ENCODE results near the gene INTS1.

INTS1 gene, protein sequence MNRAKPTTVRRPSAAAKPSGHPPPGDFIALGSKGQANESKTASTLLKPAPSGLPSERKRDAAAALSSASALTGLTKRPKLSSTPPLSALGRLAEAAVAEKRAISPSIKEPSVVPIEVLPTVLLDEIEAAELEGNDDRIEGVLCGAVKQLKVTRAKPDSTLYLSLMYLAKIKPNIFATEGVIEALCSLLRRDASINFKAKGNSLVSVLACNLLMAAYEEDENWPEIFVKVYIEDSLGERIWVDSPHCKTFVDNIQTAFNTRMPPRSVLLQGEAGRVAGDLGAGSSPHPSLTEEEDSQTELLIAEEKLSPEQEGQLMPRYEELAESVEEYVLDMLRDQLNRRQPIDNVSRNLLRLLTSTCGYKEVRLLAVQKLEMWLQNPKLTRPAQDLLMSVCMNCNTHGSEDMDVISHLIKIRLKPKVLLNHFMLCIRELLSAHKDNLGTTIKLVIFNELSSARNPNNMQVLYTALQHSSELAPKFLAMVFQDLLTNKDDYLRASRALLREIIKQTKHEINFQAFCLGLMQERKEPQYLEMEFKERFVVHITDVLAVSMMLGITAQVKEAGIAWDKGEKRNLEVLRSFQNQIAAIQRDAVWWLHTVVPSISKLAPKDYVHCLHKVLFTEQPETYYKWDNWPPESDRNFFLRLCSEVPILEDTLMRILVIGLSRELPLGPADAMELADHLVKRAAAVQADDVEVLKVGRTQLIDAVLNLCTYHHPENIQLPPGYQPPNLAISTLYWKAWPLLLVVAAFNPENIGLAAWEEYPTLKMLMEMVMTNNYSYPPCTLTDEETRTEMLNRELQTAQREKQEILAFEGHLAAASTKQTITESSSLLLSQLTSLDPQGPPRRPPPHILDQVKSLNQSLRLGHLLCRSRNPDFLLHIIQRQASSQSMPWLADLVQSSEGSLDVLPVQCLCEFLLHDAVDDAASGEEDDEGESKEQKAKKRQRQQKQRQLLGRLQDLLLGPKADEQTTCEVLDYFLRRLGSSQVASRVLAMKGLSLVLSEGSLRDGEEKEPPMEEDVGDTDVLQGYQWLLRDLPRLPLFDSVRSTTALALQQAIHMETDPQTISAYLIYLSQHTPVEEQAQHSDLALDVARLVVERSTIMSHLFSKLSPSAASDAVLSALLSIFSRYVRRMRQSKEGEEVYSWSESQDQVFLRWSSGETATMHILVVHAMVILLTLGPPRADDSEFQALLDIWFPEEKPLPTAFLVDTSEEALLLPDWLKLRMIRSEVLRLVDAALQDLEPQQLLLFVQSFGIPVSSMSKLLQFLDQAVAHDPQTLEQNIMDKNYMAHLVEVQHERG (N-terminal part only)

DNA sequence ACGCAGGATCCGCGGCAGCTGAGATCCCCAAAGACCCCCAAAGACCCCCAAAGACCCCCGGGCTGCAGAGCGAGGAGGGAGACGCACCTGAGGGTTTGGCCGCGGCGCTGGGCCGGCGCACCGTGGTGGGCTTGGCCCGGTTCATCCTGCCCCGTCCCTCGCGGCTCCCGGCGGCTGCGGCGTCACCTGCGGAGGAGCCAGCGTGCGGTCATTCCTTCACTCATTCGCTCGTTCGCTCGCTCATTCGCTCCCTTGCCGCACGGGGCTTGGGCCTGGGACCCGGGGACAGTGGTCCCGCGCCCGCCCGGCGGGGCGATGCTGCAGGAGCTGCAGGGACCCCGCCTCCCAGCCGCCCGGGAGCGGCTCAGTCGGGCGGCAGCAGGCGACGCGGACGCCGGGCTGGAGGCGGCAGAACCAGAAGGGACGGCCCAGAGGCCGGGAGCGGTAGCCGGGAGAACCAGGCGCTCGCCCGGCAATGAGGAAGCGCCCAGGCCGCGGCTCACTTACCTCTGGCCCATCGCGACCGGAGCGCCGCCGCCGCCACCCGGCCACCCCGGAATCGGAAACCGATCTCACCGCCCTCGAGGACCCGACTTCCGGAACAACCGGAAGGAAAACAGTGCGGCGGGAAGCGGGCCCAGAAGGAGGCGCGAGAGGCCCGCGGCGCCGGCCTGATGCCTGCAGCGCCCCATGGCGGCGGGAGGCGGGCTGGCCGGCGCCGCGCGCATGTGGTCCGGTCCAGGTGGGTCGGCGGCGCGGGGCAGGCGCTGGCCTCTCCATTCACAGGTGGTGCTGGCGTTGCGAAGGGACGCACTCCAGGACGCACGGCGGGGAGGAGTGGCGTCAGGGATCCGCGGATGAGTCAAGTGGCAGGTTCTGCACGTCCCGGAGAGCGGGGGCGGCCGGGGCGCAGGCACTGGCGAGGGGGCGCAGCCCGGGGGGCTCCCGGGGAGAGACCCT, at the start of gene INTS1:
Gene INTS1 (minus strand): TSS at position 574 of the 960 bp plus-strand sequence. CDS start 429 bp downstream, at position 145.
- DNase-seq, result peak; percentile 92

DNA sequence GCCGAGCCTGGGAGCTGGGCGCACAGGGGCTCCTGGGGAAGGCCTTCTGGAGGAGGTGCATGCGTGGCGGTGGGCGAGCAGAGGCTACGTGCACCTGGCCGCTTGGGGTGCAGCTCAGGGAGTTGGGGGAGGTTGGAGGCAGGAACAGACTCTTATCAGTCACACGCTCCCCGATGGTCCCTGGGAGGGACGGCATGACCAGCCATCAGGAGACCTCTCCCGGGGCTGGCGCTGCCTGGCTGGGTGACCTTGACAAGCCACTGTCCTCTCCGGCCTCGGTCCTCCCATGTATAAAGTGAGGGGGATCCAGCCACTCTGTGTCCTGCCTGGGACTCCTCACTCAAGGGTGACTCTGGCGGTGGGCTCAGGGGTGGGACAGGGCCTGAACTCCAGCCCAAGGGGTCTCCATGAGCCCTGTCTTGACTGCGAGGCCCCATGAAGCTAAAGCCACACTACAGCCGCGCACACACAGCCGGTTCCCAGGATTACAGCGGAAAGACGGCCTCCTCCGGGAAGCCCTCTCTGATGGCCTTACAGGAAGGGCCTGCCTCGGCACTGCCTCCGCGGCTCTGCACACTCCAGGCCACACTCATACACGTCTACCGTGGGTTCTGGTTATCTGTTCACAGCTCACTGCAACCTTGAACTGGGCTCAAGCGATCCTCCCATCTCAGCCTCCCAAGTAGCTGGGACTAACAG, 49.5 kb upstream of the INTS1 start:
- no peak for DNase-seq

DNA sequence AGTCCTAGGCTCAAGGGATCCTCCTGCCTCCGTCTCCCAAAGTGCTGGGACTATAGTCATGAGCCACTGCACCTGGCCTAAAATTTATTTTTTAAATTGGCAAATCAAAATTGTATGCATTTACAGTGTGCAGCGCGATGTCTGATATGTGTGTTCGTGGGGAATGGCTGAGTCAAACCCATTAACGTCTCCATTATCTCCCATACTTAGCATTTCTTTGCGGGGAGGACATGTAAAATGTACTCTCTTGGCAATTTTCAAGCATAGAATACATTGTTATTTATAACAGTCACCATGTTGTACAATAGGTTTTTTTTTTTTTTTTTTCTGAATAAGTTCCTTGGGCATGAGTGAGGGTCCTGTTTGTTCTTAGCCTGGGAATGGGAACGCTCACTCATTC, 48.0 kb upstream of the INTS1 start:
- peak; percentile 62 for DNase-seq

DNA sequence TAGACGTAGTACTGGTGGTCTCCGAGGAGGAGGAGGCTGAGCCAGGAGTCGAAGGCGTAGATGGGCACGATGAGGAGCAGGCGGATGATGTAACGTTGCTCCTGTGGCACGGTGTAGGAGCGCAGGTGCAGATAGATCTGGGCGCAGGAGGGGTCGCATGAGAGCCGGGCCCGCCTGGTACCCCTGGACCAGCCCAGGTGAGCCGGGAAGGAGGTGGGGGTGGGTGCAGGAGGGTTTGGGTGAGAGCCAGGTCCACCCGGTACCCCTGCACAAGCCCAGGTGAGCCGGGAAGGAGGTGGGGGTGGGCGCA, 46.6 kb upstream of the INTS1 start:
- DNase-seq, result no peak

DNA sequence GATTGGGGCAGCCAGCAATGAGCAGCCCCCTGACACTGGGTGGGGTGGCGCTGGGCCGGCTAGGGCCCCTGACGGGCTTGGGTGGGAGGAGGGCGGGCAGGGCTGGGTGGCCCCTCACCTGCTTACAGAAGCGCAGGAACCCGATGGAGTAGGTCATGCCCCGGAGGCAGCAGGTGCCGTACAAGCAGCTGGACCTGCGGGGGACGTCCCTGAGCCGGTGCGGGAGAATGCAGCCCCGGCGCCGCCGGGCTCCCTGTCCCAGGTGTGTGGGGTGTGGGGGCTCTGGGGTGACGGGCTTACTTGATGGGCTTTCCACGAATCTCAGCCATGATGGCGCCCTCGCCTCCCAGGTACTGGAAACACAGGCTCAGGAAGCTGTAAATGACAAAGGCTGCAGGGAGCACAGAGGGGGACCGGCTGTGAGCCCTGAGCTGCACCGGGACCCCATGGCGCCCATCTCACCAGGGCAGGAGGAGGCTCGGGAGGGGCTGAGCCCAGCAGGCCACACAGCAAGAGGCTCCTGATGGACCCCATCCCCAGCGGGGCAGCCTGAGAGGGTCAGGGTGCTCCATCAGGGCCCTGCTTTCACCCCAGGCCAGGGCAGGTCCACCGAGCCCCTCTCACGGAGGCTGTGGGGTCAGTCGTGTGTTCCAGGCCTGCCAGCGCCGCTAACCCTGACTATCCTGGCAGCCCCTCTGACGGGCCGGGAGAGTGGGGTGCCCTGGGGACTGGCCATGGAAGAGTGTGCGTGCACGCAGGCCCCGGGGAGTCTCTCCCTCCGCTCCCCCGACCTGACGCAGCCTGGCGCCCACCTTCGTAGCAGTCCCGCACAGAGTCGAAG, 46.0 kb upstream of the INTS1 start:
- DNase-seq, result no peak

DNA sequence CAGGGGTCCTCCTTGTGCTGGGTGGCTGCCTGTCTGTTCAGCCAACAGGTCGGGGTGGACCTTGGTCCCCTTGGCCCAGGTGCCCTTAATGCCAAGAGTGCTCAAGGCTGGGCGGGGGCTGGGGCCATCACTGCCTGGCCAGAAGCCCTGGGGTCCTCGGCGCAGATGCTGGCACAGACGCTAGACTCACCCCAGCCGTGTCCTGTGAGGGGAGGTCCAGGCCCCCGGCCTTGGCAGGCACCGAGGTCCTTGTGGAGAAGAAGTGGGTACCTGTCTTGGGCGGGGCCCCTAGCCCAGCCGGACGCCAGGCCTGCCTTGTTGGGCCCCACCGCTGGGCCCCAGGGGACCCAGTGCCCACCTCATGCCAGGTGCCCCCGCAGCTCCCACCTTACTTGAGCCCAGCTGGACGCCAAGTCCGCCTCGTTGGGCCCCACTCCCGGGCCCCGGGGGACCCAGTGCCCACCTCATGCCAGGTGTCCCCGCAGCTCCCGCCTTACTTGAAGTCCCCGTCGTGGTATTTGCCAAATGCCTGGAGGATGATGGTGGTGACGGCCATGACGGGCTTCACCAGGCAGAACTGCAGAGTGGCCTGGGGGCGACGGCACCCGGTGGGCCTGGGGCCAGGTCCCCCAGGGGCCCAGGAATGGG, 45.3 kb upstream of the INTS1 start:
- DNase-seq, result no peak

DNA sequence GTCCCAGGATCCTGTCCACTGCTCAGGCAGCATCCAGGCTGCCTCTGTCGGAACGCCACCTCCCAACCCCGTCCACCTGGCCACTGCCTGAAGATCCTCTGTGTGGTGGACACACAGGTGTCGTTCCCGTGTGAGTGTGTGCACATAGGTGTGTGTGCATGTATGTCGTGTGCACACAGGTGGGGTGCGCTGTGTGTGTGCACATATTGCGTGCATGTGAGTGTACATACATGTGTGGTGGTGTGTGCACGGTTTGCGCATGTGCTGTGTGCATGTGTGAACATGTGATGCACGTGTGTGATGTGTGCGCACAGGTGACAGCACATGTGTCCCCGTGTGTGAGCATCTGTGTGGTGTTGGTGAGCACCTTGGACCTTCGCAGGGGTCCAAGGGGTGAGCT, 44.8 kb upstream of the INTS1 start:
- no peak for DNase-seq

DNA sequence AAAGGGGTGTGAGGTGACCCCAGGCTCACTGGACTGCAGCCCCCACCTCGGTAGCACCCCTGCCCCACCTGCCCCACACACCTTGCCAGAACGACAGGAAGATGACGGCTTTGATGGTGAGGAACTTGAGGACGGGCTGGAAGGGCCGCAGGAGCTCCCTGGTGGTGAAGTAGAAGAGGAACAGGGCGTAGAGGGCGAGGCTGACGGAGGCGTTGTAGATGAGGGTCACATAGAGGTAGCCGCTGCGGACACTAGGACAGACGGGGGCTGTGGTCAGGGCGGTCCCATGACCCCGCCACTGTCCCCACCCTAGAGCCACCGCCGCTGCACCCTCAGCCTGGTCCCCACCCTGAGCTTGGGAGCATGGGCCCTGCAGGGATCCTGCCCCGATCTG, 44.2 kb upstream of the INTS1 start:
- no peak for DNase-seq

DNA sequence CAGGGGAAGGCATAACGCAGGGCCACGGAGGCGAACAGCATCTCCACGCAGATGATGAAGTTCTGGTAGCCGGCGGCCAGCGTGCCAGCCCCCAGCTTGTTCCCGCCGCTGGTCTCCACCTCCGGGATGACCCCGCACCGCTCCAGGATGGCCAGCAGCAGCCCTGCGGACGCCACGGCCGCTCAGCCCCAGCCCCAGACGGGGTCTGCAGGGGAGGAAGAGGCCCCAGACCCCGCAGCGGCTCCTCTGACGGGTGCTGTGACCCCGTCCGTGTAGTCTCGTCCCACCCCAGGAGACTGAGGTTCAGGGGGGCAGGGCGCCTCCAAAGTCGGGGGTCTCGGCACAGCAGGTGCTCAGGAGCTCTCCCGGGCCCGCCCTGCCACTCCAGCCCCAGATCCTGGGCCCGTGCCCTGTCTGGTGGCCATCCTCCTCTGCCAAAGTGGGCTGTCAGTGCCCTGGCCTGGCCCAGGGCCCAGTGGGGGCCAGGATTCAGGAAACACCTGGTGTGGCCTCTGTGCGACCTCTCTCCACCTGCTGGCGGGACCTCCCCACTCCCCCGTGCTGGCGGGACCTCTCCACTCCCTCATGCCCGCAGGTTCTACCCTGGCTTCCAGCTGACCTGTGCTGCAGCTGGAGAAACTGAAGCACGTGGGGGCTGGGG, 43.7 kb upstream of the INTS1 start:
- no peak for DNase-seq

DNA sequence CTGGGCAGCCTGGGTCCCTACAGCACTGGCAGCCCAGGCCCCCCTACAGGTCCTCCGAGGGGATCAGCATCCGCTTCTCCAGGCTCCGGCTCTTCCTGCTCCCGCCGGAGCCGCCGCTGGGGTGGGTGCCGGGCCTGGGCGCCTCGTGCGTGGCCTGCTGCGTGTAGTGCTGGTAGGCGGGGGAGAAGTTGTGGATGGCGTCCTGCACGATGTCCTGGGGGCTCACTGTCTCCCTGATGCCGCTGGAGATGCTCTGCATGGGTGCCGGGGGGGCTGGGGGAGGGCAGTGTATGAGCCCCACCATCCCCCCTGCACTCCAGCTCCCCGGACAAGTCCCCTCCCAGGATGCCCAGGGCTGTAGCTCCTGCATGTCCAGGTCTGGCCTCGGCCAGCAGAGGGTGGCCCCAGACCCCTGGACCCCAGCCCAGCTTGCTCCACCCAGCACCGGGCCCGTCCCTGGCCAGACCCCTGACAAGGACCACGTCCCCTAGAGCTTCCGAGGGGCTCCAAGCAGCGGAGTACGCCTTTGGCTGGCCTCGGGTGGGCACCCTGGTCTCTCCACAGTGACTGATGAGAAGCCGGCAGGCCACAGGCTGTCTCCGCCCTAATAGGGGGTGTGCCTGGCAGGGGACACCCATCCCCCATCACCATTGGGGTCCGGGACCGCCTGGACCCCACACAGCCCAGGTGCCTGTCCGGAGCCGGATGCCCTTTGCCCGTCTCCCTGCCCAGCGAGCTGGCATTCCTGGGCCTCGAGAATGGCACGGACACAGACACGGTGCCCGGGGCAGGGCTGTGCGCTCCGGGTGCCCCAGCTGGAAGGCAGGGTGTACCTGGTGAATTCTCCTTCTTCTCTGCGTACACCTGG, 43.0 kb upstream of the INTS1 start:
- no peak for DNase-seq

DNA sequence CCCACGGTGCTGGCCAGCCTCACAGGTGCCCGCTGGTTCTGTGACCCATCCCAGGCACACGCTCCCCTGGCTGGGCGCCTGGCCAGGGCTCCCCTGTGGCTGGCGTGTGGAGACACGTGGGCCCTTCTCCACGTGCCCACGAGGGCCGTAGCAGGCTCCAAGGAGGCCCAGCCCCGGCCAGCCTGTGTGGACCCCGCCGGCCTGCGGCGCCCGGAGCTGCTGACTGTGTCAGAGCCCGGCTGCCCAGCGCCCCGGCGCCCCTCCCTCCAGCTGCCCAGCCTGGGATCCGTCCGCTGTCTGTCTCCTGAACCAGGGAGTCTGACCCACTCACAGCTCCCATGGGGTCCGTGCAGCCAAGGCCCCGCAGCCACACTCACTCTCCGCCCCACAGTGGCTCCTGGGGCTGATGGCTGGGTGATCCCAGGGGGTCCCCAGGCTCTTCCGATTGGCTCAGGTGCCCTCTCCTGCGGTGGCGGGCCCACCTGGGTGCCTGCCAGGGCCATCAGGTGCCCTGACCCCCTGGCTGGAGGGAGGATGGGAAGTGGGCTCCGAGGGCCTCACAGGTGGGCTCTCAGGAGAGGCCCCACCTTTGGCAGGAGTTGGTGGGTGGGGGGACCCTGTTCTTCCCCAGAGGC, 42.2 kb upstream of the INTS1 start:
- DNase-seq, result no peak

DNA sequence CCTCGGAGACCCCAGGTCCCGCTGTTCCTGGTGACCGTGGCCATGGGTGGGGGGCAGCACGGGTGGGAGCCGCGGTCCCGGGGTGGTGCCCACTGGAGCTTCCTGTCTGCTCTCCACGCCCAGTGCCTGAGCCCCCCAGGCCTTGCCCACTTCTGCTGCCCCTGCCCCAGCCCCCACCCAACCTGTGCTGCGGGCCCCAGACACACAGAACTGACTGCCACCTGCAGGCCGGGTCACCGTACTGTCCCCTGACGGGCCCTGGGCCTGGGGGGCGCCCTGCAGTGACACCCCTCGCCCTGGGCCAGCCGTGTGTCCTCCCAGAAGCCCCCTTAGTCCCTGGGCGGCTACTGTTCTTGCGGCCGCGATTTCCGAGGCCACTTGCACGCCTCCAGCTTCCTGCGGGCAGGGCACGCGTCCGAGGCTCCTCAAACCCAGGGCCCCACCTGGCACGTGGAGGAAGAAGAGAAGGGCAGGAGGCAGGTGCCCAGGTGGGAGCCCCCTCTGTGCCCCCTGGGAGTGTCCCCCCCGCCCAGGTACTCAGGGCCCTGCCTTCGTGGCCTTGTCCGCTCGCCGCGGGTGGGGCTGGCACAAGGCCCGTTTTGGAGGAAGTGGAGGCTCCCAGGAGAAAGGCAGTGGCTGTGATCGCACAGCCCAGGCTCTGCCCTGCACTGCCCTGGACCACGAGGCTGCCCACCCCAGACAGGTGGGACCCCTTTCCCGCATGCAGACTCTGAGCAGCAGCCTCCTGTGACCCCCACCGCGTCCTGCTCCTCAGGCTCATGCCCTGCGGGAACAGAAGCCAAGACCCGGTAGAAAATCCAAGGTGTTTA, 41.4 kb upstream of the INTS1 start:
- DNase-seq, result no peak

DNA sequence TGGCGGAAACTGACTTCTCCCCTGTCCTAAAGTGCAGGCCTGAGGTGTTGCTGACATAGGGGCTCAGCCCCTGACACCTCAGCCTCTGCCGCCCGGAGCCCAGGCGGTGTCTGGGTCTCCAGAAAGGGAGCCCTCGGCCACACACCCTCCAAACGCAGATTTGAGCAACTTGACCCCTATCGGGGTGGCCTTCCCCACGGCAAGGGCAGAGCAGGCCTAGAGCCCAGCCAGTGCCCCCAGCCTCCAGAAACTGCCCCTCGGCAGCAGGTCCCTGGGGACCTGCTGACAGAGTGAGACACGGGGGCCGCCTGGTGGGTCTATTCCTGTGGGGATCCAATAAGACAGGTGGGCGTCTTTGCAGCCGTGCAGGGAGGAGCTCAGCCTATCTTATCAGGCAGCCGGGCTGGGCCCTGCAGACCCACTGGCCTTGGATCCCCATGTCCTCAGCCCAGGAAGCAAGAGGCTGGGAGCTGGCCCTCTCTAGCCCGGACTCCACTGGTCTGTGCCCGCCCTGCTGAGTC, 40.8 kb upstream of the INTS1 start:
- no peak for DNase-seq

DNA sequence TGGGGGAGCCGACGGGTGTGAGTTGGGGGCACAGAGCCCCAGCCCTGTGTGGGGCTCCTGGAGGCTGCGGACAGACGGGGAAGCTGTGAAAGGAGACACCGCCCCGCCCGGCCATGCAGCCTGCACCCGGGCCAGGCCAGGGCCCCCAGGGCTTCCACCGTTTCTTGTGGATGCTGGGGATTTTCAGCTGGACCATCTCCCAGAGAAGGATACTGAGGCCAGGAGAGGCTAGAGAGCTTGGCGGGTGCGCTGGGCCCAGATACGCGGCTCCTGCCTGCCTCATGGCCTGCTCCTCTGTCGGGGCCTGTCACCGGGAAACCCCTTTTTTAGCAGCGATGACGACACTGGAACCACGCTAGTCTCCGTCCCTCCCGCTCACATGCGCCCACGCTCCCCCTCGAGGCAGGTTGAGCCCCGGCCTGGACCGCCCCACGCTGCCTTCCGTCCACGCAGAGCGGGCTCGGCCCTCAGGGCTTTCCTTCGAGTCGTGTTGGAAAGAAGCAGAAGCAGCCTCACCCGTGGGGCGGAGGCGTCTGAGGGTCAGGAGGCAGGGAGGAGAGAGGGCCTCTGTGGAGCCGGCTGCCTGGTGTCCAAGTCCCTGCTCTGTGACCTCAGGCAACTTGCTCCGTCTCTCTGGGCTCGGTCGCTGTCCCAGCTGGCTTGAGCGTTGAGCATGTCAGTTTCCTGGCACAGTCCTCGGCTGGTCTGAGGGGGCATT, 40.1 kb upstream of the INTS1 start:
- DNase-seq, result no peak

DNA sequence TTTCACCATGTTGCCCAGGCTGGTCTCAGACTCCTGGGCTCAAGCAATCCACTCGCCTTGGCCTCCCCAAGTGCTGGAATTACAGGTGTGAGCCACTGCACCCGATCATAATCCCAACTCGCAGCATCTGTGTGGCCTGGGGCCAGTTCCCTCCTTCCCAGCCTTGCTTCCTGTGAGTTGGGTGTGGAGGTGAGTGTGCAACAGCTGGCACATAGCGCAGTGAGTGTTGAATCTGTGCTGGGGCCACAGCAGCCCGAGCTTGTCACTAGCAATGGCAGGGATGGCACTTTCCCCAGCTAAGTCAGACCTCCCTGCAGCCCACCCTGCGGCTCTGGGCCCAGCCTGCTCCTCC, 39.6 kb upstream of the INTS1 start:
- no peak for DNase-seq

Measured in fibroblast of skin of right biceps (primary cell).